Ishikawa (cell line): ENCODE results near the gene OSTF1.

Source experiments
- CEBPB ChIP-seq: IDR thresholded peaks from 2 replicates; pipeline ENCODE4 v1.6.1; 2012
- CREB1 ChIP-seq: IDR thresholded peaks from 2 replicates; pipeline ENCODE4 v1.6.1; 2012; ENCODE audit warnings: low read depth
- EGR1 ChIP-seq: IDR thresholded peaks from 2 replicates; pipeline ENCODE4 v1.6.1; 2012
- EP300 ChIP-seq: IDR thresholded peaks from 2 replicates; pipeline ENCODE4 v1.6.1; 2012; ENCODE audit warnings: borderline replicate concordance
- FOXM1 ChIP-seq: IDR thresholded peaks from 2 replicates; pipeline ENCODE4 v1.6.1; 2012; ENCODE audit warnings: low read depth, borderline replicate concordance
- MAX ChIP-seq: IDR thresholded peaks from 2 replicates; pipeline ENCODE4 v1.6.1; 2012
- NFIC ChIP-seq: IDR thresholded peaks from 2 replicates; pipeline ENCODE4 v1.6.1; 2012
- RAD21 ChIP-seq: IDR thresholded peaks from 2 replicates; pipeline ENCODE4 v1.6.1; 2012; ENCODE audit warnings: low read depth
- TAF1 ChIP-seq: IDR thresholded peaks from 2 replicates; pipeline ENCODE4 v1.6.1; 2012; ENCODE audit warnings: low read depth, mild to moderate bottlenecking
- TCF12 ChIP-seq: IDR thresholded peaks from 2 replicates; pipeline ENCODE4 v1.6.1; 2012; ENCODE audit warnings: low read depth
- TEAD4 ChIP-seq: IDR thresholded peaks from 2 replicates; pipeline ENCODE4 v1.6.1; 2012
- USF1 ChIP-seq: IDR thresholded peaks from 2 replicates; pipeline ENCODE4 v1.6.1; 2012
- YY1 ChIP-seq: IDR thresholded peaks from 2 replicates; pipeline ENCODE4 v1.6.1; 2012; ENCODE audit warnings: low read depth
- ZBTB7A ChIP-seq: IDR thresholded peaks from 2 replicates; pipeline ENCODE4 v1.6.1; 2012; ENCODE audit warnings: low read depth
- TF ChIP-seq, protein P1 (sequence below): IDR thresholded peaks from 2 replicates; pipeline ENCODE4 v1.6.1; 2012; ENCODE audit warnings: low read depth, mild to moderate bottlenecking

The OSTF1 gene

GRCh38 chr9:75061169-75061568 is 27.1 kb upstream of the OSTF1 start:
- TF ChIP-seq MAX (no peak), FOXM1 (no peak), CEBPB (no peak), CREB1 (no peak), TEAD4 (no peak)

- TF ChIP-seq TCF12 (no peak), YY1 (no peak), RAD21 (no peak), FOXM1 (no peak), EP300 (no peak), CEBPB (no peak), USF1 (no peak), EGR1 (no peak), TAF1 (no peak), ZBTB7A (no peak), MAX (no peak), TEAD4 (no peak), NFIC (no peak), CREB1 (no peak)
- TF ChIP-seq, protein P1, sequence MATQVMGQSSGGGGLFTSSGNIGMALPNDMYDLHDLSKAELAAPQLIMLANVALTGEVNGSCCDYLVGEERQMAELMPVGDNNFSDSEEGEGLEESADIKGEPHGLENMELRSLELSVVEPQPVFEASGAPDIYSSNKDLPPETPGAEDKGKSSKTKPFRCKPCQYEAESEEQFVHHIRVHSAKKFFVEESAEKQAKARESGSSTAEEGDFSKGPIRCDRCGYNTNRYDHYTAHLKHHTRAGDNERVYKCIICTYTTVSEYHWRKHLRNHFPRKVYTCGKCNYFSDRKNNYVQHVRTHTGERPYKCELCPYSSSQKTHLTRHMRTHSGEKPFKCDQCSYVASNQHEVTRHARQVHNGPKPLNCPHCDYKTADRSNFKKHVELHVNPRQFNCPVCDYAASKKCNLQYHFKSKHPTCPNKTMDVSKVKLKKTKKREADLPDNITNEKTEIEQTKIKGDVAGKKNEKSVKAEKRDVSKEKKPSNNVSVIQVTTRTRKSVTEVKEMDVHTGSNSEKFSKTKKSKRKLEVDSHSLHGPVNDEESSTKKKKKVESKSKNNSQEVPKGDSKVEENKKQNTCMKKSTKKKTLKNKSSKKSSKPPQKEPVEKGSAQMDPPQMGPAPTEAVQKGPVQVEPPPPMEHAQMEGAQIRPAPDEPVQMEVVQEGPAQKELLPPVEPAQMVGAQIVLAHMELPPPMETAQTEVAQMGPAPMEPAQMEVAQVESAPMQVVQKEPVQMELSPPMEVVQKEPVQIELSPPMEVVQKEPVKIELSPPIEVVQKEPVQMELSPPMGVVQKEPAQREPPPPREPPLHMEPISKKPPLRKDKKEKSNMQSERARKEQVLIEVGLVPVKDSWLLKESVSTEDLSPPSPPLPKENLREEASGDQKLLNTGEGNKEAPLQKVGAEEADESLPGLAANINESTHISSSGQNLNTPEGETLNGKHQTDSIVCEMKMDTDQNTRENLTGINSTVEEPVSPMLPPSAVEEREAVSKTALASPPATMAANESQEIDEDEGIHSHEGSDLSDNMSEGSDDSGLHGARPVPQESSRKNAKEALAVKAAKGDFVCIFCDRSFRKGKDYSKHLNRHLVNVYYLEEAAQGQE, result no peak
Observed at GRCh38 chr9:75063556-75064305, 24.6 kb upstream of the OSTF1 start.

DNA sequence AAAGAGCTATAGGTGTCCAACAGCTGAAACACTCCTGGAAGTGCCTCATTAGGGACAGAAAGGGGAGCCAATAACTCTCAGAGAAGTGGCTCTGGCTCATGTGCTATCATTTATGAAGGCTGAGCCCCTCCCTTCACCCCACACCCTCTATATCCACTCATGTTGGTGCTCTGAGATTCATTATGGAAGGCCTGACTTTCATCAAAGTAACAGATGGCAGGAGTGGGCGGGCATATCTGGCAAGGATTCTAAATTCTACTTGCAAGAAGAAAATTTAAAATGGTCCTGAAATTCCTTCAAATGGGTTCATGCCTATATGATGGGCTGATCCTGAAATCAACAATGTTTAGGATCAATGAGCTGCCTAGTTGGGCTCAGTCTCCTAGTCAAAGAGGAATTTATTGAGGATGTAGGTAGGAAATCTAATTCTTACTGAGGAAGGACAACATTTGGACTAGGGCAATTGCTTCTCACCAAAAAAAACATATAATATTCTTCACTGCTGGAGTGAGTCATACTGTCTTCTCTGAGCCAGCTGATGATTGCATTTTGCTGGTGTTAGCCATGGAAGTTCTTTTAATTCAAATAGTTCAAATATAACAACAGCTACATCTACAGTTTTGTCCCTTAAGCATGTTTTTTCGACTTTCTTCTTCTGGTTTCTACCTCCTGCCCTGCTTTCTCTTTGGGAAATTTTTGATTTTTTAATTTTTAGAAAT is 23.8 kb upstream of the OSTF1 start:
- TF ChIP-seq EGR1, result no peak
- TF ChIP-seq ZBTB7A, result no peak
- no peak for TF ChIP-seq NFIC
- TF ChIP-seq CEBPB, result no peak
- no peak for TF ChIP-seq EP300
- TF ChIP-seq MAX, result no peak
- TF ChIP-seq TEAD4, result no peak
- TF ChIP-seq, protein P1, result no peak
- no peak for TF ChIP-seq YY1
- no peak for TF ChIP-seq CREB1
- TF ChIP-seq TAF1, result no peak
- TF ChIP-seq FOXM1, result no peak
- no peak for TF ChIP-seq TCF12
- no peak for TF ChIP-seq RAD21
- TF ChIP-seq USF1, result no peak

DNA sequence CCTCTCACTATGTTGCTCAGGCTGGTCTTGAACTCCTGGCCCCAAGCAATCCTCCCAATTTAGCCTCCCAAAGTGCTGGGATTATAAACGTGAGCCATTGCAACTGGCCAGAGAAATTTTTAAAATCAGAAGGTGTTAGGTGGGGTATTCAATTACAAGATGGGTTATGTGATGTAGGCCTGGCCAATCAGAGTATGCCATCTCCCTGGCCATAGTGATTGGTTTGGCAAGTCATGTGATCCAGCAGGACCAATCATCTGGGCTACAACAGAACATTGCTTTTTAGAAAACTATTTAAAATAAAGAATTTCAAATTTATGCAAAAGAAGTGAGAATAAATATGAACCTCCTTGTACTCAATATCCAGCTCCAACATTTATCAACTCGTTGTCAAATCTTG is 22.8 kb upstream of the OSTF1 start:
- TF ChIP-seq USF1 (no peak; the same call in 1 of the 2 replicates), NFIC (no peak), TCF12 (no peak), YY1 (no peak), EGR1 (no peak), TEAD4 (no peak)
- TF ChIP-seq, protein P1, result no peak
